Psoas muscle (tissue), 8 donors: ENCODE measurements around the gene MCTP1. TPM values are rescaled to one million over a fixed set of nuclear protein-coding genes. Genes with fewer than 3 reads are reported as not detected.
"Not testable (repeated sequence)": the region's sequence is repeated elsewhere in the genome, so short reads cannot be mapped to it uniquely, and the experiment has no call there.

Experiments used
- ATAC-seq, 4 donors: fragments of 200-7000 bp; cut with Tn5 transposase; one replicate each; pipeline ENCODE4 v1.9.1; 2020; ENCODE audit warnings: moderate library complexity in 3 of 4, mild to moderate bottlenecking in 2 of 4
- DNase-seq, 2 donors: peaks; one replicate each; pipeline ENCODE4 v3.0.0-alpha.2; 2020
- H3K27ac ChIP-seq: fragments of 200-600 bp; one replicate; pipeline ENCODE4 v1.8.0; 2022
- H3K27me3 ChIP-seq, 3 donors: fragments of 200-600 bp in 1 of 3; one replicate each; pipeline versions ENCODE4 v1.6.1 to v1.8.0; 2013 to 2022; ENCODE audit warnings: low read length in 2 of 3, mild to moderate bottlenecking in 2 of 3, moderate library complexity in 1 of 3; ENCODE audit not compliant: insufficient read depth in 3 of 3
- H3K36me3 ChIP-seq, 2 donors: fragments of 200-600 bp in 1 of 2; one replicate each; pipeline versions ENCODE4 v1.6.1 to v1.8.0; 2013 to 2022; ENCODE audit warnings: low read depth in 1 of 2, mild to moderate bottlenecking in 1 of 2, moderate library complexity in 1 of 2; ENCODE audit not compliant: insufficient read depth in 1 of 2
- H3K4me1 ChIP-seq: fragments of 200-600 bp; one replicate; pipeline ENCODE4 v1.8.0; 2022
- H3K4me3 ChIP-seq: fragments of 200-600 bp; one replicate; pipeline ENCODE4 v1.8.0; 2022; ENCODE audit warnings: mild to moderate bottlenecking
- H3K9me3 ChIP-seq: fragments of 200-600 bp; one replicate; pipeline ENCODE4 v1.8.0; 2022
- CTCF ChIP-seq: fragments of 200-600 bp; IDR thresholded peaks from one replicate; pipeline ENCODE4 v1.8.0; 2022; ENCODE audit warnings: antibody characterized with exemption
- WGBS, 3 donors: extraction: QIAGEN DNeasy Blood & Tissue Kit; methylation state at CpG; one replicate each; pipeline versions ENCODE4 v1.1.6 to v1.1.7; 2013; 5-methylcytosine and 5-hydroxymethylcytosine counted together
- intact Hi-C, 2 donors: fragments of 100-400 bp; cut with DNase I; formaldehyde crosslinking; loops; one replicate each; pipeline versions ENCODE4 v1.11.0 to v1.14.2; 2022
- polyA plus RNA-seq, 3 donors: library from polyadenylated mRNA; stranded (reverse); fragments of 200-250 nt; gene quantifications; one replicate each; pipeline ENCODE4 v1.2.3, GENCODE V29; 2013
- total RNA-seq, 4 donors: library from RNA; stranded (reverse); fragmentation: NEBNext Ultra II Directional in 2 of 4; extraction: Animal tissue kit (Norgen Biotek cat#: 25700) in 2 of 4; gene quantifications; one replicate each; pipeline versions ENCODE4 v1.2.1 to v1.2.4, GENCODE V29; 2021 to 2023
- donor health status: healthy with polysubstance abuse.
- donor health status: DM: no; HTN: no; CAD: no; lungs with moderate emphysema.
- donor health status: Bipolar disorder and iron deficiency.
- donor health status: healthy.
- donor health status: DM: yes; HTN: yes; CAD: no.
- donor health status: DM: no; HTN: no; CAD: no.
- donor health status: DM: no; HTN: no; CAD: no.
- donor health status: DM: yes; HTN: yes; CAD: no.

The MCTP1 gene
- total and polyA plus RNA-seq, 7 donors = 1.4 to 8.8 (median 3.5) TPM

GRCh38 chr5:94849821-94850736 is 434.8 kb downstream of the MCTP1 start:
- H3K36me3 ChIP-seq = no peaks in the 10 kb centered on the region
- no peaks in the 10 kb centered on the region for H3K27me3 ChIP-seq
- intact Hi-C loops = no loop called here
- no peaks in the 10 kb centered on the region for H3K4me1 ChIP-seq
- WGBS, 3 donors = 34 to 37% (median 36%) methylated on average over 10 of the region's 10 CpGs
- DNase-seq (no peak), ATAC-seq (no peak)
- H3K9me3 ChIP-seq = no peaks in the 10 kb centered on the region
- no peak overlapping the region for H3K27ac ChIP-seq
- no peak overlapping the region for H3K4me3 ChIP-seq
- peak; percentile 37 for TF ChIP-seq CTCF

- intact Hi-C loops = no loop called here
- no peaks in the 10 kb centered on the region for H3K27me3 ChIP-seq
- H3K9me3 ChIP-seq = no peaks in the 10 kb centered on the region
- DNase-seq (no peak), ATAC-seq (no peak)
- no peak overlapping the region for H3K27ac ChIP-seq
- H3K36me3 ChIP-seq = no peaks in the 10 kb centered on the region
- H3K4me3 ChIP-seq = no peak overlapping the region
- 53 to 63% (median 59%) methylated on average over 4 of the region's 4 CpGs for WGBS, 3 donors
- TF ChIP-seq CTCF = no peak
- H3K4me1 ChIP-seq = no peaks in the 10 kb centered on the region
Observed at GRCh38 chr5:94849324-94849723, 435.6 kb downstream of the MCTP1 start.

GRCh38 chr5:94847726-94848125 is 437.2 kb downstream of the MCTP1 start:
- no peak for TF ChIP-seq CTCF
- H3K4me1 ChIP-seq = no peaks in the 10 kb centered on the region
- 29 to 59% (median 39%) methylated on average over 2 of the region's 2 CpGs for WGBS, 3 donors
- no peaks in the 10 kb centered on the region for H3K9me3 ChIP-seq
- ATAC-seq (no peak), DNase-seq (no peak)
- H3K27ac ChIP-seq = no peak overlapping the region
- H3K36me3 ChIP-seq = no peaks in the 10 kb centered on the region
- H3K27me3 ChIP-seq = no peaks in the 10 kb centered on the region
- no peak overlapping the region for H3K4me3 ChIP-seq
- intact Hi-C loops = no loop called here

GRCh38 chr5:94847019-94847418 is 437.9 kb downstream of the MCTP1 start:
- ATAC-seq (no peak), DNase-seq (no peak)
- H3K4me1 ChIP-seq = no peaks in the 10 kb centered on the region
- intact Hi-C loops = no loop called here
- H3K36me3 ChIP-seq = no peaks in the 10 kb centered on the region
- TF ChIP-seq CTCF = no peak
- no peaks in the 10 kb centered on the region for H3K9me3 ChIP-seq
- H3K27me3 ChIP-seq = no peaks in the 10 kb centered on the region
- H3K27ac ChIP-seq = no peak overlapping the region
- WGBS, 3 donors = 55 to 57% (median 56%) methylated on average over 4 of the region's 4 CpGs
- H3K4me3 ChIP-seq = no peak overlapping the region

- H3K9me3 ChIP-seq, intact Hi-C loops, DNase-seq, H3K4me3 ChIP-seq, H3K36me3 ChIP-seq, ATAC-seq, H3K27me3 ChIP-seq, H3K27ac ChIP-seq, H3K4me1 ChIP-seq: not testable (repeated sequence)
- WGBS, 3 donors = 92 to 96% (median 94%) methylated on average over 1 of the region's 1 CpG
Observed at GRCh38 chr5:94845696-94846095, 439.2 kb downstream of the MCTP1 start.
